Esophagus squamous epithelium (tissue), 5 donors: ENCODE data around the gene BDKRB2. TPM values are rescaled to one million over a fixed set of nuclear protein-coding genes. Genes with fewer than 3 reads are reported as not detected.
A peak's percentile ranks its signal among the peaks of the same experiment; 100 is the strongest.

Experiments used
- DNase-seq: peaks from one replicate; lab custom pipeline; 2025; lab: John Stamatoyannopoulos, UW
- H3K27ac ChIP-seq, 4 donors: fragments of 200-600 bp; sonication (generic); one replicate each; pipeline ENCODE4 v1.5.1; 2016 to 2019; ENCODE audit warnings: mild to moderate bottlenecking in 1 of 4
- H3K27me3 ChIP-seq, 4 donors: fragments of 200-600 bp; sonication (generic); 1 replicate in 3 of 4; 2 replicates in 1 of 4; pipeline versions ENCODE4 v1.5.1 to v1.6.0; 2017 to 2021; ENCODE audit warnings: antibody characterized with exemption in 1 of 4
- H3K36me3 ChIP-seq, 3 donors: fragments of 200-600 bp; sonication (generic); one replicate each; pipeline ENCODE4 v1.5.1; 2016 to 2019
- H3K4me1 ChIP-seq, 3 donors: fragments of 200-600 bp; sonication (generic); one replicate each; pipeline ENCODE4 v1.5.1; 2017 to 2019
- H3K4me3 ChIP-seq, 4 donors: fragments of 200-600 bp; sonication (generic); 1 replicate in 3 of 4; 2 replicates in 1 of 4; pipeline ENCODE4 v1.5.1; 2016 to 2019; ENCODE audit warnings: mild to moderate bottlenecking in 2 of 4, moderate library complexity in 1 of 4
- H3K9me3 ChIP-seq, 3 donors: fragments of 200-600 bp; sonication (generic); one replicate each; pipeline ENCODE4 v1.5.1; 2016 to 2019
- POLR2A ChIP-seq, 4 donors: fragments of 450-650 bp; IDR thresholded peaks; one replicate each; pipeline ENCODE4 v1.6.1; 2017; ENCODE audit warnings: antibody characterized with exemption in 4 of 4, mild to moderate bottlenecking in 4 of 4, moderate library complexity in 3 of 4
- WGBS, 2 donors: methylation state at CpG; one replicate each; pipeline ENCODE4 v1.1.5; 2018; 5-methylcytosine and 5-hydroxymethylcytosine counted together
- intact Hi-C: fragments of 100-400 bp; cut with DNase I; formaldehyde crosslinking; loops from one replicate; pipeline ENCODE4 v1.15.0; 2022
- total RNA-seq, 4 donors: library from RNA; depleted of rRNA; stranded (reverse); fragments of >200 nt; gene quantifications; one replicate each; pipeline ENCODE4 v1.1.0, GENCODE V29; 2016
- TF ChIP-seq, protein P1 (sequence below), 6 experiments: fragments of 450-650 bp in 4 of 6; fragments of 200-600 bp in 2 of 6; sonication (generic) in 2 of 6; IDR thresholded peaks; one replicate each; pipeline ENCODE4 v1.5.1; 2016 to 2019; ENCODE audit warnings: antibody characterized with exemption in 6 of 6, mild to moderate bottlenecking in 4 of 6, moderate library complexity in 4 of 6
- donor health status: DM: yes; HTN: yes; CAD: no.

Gene BDKRB2
- 10 to 100 TPM; 18.8 to 31.2 (median 20.0) TPM for total RNA-seq

DNA sequence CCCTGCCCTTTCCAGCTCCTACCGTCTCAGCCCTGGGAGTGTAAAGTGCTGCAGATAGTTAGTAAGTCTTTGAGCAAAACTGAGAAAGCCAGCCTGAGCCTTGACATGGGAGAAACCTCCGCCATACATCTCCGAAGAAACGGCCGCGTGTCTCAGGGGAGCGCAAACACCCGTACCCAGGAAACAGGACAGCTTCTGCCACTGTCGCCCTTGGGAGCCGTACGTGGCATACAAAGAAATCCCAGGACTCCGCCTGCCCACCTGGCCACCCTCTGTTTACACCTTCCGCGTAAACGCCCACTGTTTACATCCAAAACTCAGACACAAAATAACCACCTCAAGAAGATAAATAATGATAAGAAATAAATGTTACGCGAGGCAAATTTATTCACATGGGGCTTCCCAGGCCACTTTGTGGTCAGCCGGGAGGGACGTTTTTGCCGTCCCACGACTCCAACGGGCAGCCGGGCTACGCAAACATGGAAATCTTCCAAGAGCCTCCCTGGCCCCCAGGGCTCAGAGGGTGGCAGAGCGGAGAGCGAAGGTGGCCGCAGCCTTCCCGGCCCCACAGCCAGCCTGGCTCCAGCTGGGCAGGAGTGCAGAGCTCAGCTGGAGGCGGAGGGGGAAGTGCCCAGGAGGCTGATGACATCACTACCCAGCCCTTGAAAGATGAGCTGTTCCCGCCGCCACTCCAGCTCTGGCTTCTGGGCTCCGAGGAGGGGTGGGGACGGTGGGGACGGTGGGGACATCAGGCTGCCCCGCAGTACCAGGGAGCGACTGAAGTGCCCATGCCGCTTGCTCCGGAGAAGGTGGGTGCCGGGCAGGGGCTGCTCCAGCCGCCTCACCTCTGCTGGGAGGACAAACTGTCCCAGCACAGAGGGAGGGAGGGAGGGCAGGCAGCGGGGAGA is at the start of gene BDKRB2:
TSS of gene BDKRB2 (plus strand) at position 689 of the 908 bp plus-strand sequence. CDS start 32,269 bp downstream, outside the sequence.
- Histone ChIP-seq H3K27me3 (peaks cover 0 to 17% (median 0%) of the 10 kb centered on the region in 4 donors), H3K9me3 (no peaks in the 10 kb centered on the region), H3K27ac (peak within 1 kb of the TSS; percentile 91 to 97 (median 96)), H3K36me3 (peaks cover 0 to 15% (median 0%) of the 10 kb centered on the region in 3 donors), H3K4me3 (peak within 1 kb of the TSS; percentile 65 to 75 (median 68)), H3K4me1 (peaks cover 22 to 77% (median 33%) of the 10 kb centered on the region in 3 donors)
- intact Hi-C loops = loop anchor here (10.0 kb wide), 1 partner anchor 100 kb away; no protein-coding TSS in a partner anchor
- DNase-seq = no peak
- 19 to 21% methylated on average over 13 to 18 of the region's 41 CpGs for WGBS, 2 donors
- TF ChIP-seq, protein P1, sequence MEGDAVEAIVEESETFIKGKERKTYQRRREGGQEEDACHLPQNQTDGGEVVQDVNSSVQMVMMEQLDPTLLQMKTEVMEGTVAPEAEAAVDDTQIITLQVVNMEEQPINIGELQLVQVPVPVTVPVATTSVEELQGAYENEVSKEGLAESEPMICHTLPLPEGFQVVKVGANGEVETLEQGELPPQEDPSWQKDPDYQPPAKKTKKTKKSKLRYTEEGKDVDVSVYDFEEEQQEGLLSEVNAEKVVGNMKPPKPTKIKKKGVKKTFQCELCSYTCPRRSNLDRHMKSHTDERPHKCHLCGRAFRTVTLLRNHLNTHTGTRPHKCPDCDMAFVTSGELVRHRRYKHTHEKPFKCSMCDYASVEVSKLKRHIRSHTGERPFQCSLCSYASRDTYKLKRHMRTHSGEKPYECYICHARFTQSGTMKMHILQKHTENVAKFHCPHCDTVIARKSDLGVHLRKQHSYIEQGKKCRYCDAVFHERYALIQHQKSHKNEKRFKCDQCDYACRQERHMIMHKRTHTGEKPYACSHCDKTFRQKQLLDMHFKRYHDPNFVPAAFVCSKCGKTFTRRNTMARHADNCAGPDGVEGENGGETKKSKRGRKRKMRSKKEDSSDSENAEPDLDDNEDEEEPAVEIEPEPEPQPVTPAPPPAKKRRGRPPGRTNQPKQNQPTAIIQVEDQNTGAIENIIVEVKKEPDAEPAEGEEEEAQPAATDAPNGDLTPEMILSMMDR (IDR thresholded peaks at IDR 0.05) = no peak
- peak in 3 of 4 donors; percentile 46 to 88 (median 86) for TF ChIP-seq POLR2A (IDR thresholded peaks at IDR 0.05)

DNA sequence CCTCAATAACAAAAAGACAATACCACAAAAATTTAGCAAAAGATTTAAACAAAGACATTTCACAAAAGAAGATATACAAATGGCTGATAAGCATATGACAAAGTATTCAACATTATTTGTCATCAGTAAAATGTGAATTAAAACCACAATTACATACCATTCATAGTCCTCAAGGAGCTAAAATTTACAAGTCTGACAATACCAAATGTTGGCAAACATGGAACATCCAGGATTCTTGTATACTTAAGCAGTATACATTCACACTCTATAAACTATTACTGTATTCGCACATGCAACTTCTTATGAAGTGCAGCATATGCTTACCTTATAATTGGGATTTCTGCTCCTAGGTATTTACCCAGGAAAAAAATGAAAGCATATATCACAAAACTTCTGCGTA is 49.7 kb upstream of the BDKRB2 start:
- no peak overlapping the region for H3K27ac ChIP-seq
- DNase-seq = no peak
- no peaks in the 10 kb centered on the region for H3K4me1 ChIP-seq
- H3K27me3 ChIP-seq = no peaks in the 10 kb centered on the region
- H3K4me3 ChIP-seq = no peak overlapping the region
- TF ChIP-seq, protein P1 (IDR thresholded peaks at IDR 0.05) = no peak
- TF ChIP-seq POLR2A (IDR thresholded peaks at IDR 0.05) = no peak
- no peaks in the 10 kb centered on the region for H3K36me3 ChIP-seq
- 93 to 97% methylated on average over 2 of the region's 2 CpGs for WGBS, 2 donors
- intact Hi-C loops = no loop called here
- H3K9me3 ChIP-seq = no peaks in the 10 kb centered on the region

DNA sequence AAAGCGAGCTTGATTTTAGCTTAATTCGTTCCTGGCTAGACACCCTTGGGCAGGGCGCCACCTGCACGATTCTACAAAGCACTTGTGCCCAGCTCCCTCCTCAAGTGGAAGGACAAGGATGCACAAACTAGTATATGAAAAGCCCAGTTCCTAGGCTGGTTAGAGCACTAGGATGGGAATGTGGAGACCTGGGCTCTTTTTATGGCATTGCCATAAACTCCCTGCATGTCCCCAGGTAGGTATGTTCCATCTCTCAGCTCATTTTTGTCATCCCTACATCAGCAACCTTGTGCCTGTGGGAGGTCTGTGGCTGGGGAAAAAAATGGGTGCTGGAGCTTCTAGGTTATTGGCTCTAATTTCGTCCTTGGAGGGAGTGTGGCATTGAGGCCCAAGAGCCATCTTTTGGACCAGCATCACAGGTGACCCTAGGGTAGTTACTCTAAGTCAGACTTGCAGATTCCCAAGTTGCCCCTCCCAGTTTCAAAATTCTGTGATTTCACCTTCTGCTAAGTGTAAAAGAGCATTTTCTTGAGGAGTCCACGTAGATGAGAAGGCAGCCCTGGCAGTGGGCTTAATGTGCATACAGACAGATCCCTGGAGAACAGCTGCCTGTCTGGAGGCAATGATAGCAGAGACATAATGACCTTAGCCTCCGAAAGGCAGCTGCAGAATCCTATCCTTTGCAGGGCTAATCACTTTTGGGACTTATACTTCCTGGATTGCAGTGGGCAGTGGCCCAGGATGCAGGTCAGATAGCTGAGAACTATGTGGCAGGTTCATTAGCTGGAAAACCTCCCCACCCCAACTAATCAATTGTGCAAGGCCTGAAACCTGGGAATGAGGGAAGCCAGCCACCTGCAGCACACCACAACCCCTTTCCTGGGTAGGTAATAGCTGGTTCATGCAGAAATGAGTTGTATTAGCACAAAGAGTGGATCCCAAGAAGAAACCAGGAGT is 47.6 kb upstream of the BDKRB2 start:
- H3K27ac ChIP-seq = no peak overlapping the region
- 70 to 75% methylated on average over 7 of the region's 7 CpGs for WGBS, 2 donors
- H3K36me3 ChIP-seq = no peaks in the 10 kb centered on the region
- H3K4me1 ChIP-seq = no peaks in the 10 kb centered on the region
- intact Hi-C loops = no loop called here
- TF ChIP-seq, protein P1 (IDR thresholded peaks at IDR 0.05) = no peak
- no peak for TF ChIP-seq POLR2A (IDR thresholded peaks at IDR 0.05)
- no peaks in the 10 kb centered on the region for H3K9me3 ChIP-seq
- no peak for DNase-seq
- H3K4me3 ChIP-seq = no peak overlapping the region
- H3K27me3 ChIP-seq = no peaks in the 10 kb centered on the region

DNA sequence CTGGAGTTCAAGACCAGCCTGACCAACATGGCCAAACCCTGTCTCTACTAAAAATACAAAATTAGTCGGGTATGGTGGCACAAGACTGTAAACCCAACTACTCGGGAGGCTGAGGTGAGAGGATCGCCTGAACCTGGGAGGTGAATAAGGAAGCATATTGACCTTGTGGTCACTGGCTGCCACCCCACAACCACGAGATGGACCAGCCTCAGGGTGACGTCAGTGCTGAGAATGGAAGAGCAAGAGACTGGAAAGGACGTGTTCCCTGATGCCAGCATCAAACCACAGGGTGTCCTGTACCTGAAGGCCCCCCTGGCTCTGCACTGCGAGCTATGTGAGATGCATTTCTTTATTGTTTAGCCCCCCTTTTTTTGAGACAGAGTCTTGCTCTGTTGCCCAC is 45.9 kb upstream of the BDKRB2 start:
- no peak for DNase-seq
- Histone ChIP-seq H3K4me3 (no peak overlapping the region), H3K27ac (no peak overlapping the region), H3K4me1 (no peaks in the 10 kb centered on the region), H3K36me3 (no peaks in the 10 kb centered on the region), H3K27me3 (no peaks in the 10 kb centered on the region), H3K9me3 (no peaks in the 10 kb centered on the region)
- intact Hi-C loops = no loop called here
- WGBS, 2 donors = 70 to 75% methylated on average over 7 of the region's 7 CpGs
- TF ChIP-seq, protein P1 (IDR thresholded peaks at IDR 0.05) = no peak
